Mucosa of gallbladder (tissue), 1 donor: Measurements from ENCODE around the gene GDF3. TPM values are rescaled to one million over a fixed set of nuclear protein-coding genes. Genes with fewer than 3 reads are reported as not detected.
"Not testable (repeated sequence)": the region's sequence is repeated elsewhere in the genome, so short reads cannot be mapped to it uniquely, and the experiment has no call there.

ENCODE experiments used
- DNase-seq: peaks from one replicate; pipeline ENCODE4 v3.0.0-alpha.2; 2020; ENCODE audit warnings: low spot score
- total RNA-seq: library from RNA; stranded (reverse); gene quantifications from one replicate; pipeline ENCODE4 v1.2.1, GENCODE V29; 2021
- donor health status: DM: no; HTN: no; CAD: no.

GDF3 gene
- not detected for total RNA-seq

DNA sequence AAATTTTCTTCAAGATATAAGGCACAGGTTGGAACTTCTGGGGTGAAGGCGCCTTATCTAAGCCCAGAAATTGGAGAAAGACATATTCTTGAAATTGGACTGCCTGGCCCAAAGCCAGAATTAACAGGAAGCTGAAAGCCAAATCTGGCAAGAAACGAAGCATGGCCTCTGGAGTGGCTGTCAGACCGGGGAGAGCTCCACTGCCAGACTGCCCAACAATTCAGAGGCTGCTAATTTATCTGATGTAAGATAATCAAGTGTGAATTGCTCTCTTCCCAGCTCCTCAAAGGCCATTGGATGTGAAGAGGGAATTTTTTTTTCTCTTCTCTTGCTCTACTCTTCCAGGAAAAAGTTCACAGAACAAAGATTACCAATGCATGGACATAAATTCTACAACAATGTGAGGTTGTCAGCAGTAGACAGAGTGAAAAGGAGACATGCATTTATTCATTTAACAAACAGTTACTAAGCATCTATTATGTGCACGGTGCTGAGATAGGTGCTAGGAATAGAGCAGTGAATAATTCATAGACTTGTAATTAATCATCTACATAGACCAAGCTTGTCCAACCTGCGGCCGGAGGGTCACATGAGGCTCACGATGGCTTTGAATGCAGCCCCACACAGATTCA is at the start of gene GDF3:
GDF3 (minus strand) TSS at position 210 of the 632 bp plus-strand sequence; CDS start at position 163, 47 bp downstream.
- peak; percentile 24 for DNase-seq

DNA sequence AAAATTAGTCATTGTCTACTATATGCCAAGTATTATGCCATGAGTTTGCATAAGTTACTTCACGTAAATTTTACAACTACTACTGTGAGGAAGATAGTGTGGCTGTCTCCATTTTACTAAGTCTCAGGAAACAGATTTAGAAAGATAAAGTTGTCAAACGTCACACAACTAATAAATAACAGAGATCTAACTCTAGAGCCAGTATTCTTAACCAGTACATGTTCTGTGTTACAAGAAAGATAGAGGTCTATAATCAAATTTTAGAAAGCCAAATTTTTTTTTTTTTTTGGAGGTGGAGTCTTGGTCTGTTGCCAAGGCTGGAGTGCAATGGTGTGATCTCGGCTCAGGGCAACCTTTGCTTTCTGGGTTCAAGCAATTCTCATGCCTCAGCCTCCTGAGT is 37.4 kb upstream of the GDF3 start:
- DNase-seq, result no peak

DNA sequence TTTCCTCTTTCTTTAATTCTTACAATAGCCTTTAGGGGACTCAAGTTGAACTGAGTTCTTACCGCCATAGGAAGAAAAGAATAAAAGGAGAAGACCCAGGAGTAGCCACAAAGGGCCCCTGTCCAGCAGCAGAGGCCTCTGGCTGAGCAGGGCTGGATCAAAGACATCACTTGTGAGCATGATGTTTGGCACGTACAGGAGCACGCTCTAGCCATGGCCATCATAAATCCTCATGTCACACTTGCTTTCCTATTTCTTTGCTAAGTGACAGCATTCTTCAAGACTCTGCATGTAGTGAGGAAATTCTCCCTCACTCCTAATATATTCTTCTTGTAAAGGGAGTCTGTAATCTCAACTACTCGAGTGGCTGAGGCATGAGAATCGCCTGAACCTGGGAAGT is 35.9 kb upstream of the GDF3 start:
- DNase-seq, result no peak

DNA sequence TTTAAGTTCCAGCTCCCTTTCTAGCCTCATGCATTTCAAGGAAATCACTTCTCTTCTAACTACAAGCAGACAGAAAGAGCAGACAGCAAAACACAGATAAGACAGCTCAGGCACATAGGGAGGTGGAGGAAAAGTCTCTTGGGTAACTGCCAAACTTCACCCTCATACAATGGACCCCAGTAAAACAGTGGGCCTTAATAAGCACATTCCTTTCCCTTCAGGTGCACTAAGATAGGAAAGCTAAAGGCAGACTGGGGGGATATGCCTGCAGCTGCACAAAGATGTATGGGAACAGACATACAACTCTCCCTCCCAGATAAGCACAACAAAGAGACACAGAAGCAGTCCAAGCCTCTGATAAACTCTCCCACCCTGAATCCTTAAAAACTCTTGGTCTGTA is 35.4 kb upstream of the GDF3 start:
- not testable (repeated sequence) for DNase-seq

DNA sequence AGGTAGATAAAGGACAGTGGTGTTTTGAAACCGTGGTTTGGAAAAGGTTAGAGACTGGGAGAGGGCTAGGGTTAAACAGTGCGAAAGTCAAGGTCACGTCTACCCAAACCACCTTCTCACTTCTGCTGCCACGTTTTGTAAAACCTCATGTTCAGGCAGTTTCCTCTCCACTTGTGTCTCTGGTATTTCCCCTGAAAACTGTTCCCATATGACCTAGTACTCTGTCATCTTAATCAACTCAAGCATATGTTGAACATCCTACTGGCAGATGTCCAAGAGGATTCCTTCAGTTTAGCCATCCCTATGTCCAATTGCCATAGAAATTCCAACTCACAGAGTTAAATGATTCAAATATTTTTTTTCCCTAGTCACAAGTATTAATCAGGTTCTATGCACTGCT is 34.2 kb upstream of the GDF3 start:
- no peak for DNase-seq

DNA sequence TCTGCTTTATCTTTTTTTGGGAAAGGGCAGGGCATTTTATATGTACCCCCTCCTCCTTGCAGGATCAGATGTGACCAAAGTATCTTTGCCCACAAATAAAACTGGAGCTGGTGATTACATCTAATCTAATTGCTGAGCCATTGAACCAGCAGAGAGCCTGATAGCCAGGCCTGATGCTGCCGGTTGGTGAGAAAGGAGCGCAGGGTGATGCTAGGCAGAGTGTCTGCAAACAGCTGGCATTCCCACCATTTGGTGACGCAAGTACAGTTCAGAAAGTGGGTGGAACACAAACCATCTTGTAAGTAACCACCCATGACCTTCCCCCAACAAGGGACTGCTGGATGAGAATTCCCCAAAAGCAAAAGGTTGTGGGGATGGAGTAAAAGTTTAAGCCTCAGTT is 28.4 kb upstream of the GDF3 start:
- no peak for DNase-seq

DNA sequence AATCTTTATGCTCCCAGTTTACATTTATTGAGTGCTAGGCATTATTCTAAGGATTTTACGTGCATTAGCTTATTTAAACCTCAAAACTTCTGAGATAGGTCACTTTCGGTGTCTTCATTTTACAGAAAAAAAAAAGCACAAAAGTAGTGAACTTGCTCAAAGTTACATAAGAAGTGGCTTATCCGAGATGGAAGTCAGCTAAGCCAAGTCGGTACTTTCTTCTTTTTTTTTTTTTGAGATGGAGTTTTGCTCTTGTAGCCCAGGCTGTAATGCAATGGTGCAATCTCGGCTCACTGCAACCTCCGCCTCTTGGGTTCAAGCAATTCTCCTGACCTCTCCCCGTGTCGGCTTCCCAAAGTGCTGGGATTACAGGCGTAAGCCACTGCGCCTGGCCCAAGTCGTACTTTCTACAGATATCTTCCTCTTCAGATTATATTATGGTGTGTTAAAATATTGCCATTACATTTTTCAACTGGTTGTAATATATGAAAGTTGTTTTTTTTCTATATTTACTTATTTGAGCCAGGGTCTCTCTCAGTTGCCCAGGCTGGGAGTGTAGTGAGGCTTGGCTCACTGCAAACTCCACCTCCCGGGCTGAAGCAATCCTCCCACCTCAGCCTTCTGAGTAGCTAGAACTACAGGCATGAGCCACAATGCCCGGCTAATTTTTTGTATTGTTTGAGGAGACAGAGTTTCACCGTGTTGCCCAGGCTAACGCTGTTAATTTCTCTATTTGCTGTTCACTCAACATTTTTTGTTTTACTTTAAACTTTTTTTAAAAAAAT is 24.6 kb upstream of the GDF3 start:
- no peak for DNase-seq

- DNase-seq, result no peak
These were observed 20.8 kb upstream of the GDF3 start for GRCh38 chr12:7716381-7716780.

GRCh38 chr12:7712841-7713442 is 17.4 kb upstream of the GDF3 start:
- no peak for DNase-seq

DNA sequence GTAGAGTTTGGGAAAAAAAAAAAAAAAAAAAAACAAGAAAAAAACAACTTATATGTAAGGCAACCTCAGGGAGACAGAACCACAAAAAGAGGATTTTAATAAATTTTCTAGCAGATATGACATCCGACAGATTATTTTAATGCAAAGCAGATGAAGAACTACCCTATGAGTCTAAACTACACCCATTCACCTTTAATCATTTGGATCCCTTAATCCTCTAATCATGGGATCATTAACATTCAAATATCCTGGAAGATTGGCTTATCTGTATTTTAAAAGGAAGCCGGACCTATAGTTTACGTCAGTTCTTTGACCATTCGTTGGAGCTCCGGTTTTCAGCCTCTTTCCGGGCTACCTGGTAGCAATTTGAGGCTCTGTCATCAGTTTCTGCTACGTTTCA is 15.6 kb upstream of the GDF3 start, which contains the start of gene DPPA3:
DPPA3 (plus strand) TSS at position 301 of the 400 bp plus-strand sequence. CDS start 138 bp downstream, outside the sequence.
- no peak for DNase-seq

DNA sequence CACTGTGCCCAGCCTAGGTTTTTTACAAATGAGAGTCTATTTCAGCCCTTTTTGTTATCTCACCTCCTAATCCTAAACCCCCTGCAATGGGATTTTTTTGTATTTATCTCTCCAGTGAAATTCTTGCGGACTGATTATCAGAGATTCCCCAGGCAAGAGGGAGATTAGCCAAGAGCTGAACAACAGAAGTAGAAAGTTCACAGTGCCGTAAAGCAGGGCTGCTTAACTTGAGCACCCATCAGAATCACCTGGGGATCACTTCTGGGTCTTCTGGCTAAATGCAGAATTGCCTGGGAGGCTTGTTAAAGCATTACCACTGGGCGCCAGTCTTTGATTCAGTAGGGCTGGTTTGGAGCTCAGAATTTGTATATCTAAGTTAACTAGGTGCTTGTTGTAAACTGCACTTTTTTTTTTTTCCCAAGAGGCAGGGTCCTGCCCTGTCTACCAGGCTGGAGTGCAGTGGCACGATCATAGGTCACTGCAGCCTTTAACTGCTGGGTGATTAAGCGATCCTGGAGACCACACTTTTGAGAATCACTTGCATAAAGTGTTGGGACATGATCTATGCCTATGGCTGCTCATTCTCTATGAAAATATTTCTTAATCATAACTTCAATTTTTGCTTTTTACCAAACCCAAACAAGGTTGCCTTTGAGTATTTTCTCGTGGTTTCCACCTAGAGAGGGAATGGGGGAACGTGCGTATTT is 14.5 kb upstream of the GDF3 start:
- DNase-seq, result no peak

DNA sequence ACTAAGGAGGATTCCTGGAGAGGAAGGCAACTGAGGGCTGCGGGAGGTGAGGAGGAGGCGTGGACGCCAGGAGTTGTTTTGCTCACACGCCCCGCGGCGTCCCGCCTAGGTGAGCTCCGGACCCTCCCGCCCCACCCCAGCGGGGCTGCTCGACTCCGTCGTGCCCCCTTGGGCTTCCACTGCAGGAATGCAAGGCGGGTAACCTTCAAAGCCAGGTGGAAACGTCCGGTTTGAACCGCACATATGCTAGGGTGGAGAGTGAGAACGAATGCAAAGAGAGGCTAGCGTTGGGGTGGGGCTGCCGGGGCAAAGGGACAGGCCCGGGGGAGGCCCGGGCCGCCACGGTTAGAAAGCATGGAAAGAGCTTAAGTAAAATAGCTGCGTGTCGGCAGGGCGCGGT is 10.3 kb upstream of the GDF3 start:
- DNase-seq, result no peak

GRCh38 chr12:7695237-7695560 is 376 bp downstream of the GDF3 start:
- DNase-seq, result no peak

- no peak for DNase-seq
These were observed 879 bp downstream of the GDF3 start for GRCh38 chr12:7694556-7695236.

- DNase-seq, result no peak
These were observed 1.8 kb downstream of the GDF3 start for GRCh38 chr12:7693793-7694192.

DNA sequence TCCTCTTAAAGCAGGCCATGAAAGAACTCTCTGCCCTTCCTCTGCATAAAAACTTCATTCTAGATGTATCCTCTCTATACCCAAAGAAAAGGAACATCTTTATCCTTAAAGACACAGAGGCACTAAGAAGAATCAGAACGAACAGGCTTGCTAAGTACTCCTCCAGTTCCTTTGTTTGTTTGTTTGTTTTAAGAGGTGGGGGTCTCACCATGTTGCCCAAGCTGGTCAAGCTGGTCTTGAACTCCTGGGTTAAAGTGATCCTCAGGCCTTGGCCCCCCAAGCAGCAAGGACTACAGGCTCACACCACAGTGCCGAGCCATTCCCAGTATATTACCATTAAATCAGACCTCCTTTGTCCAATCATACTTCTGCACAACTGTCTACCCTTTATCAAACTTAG is 14.0 kb downstream of the GDF3 start:
- DNase-seq, result no peak

GRCh38 chr12:7679251-7680045 is 16.1 kb downstream of the GDF3 start:
- DNase-seq, result no peak

GRCh38 chr12:7678744-7679143 is 16.8 kb downstream of the GDF3 start:
- no peak for DNase-seq

GRCh38 chr12:7677432-7677888 is 18.1 kb downstream of the GDF3 start:
- DNase-seq, result not testable (repeated sequence)

GRCh38 chr12:7675455-7675854 is 20.1 kb downstream of the GDF3 start:
- not testable (repeated sequence) for DNase-seq

DNA sequence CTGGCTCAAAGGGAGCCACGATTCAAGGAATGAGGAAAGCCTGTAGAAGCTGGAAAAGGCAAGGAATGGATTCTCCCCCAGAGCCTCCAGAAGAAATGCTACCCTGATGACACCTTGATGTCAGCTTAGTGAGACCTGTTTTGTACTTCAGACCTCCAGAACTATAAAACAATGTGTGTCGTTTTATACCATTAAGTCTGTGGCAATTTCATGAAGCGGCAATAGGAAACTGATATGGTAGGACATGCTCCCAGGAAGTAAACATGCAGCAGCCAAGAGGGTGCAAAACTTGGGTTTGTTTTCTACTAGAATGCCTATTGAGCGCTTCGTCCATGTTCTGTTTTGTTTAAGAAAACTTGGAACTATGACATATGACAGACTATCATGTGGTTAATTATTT is 27.4 kb downstream of the GDF3 start:
- DNase-seq, result no peak
